Activated CD8-positive, alpha-beta memory T cell treated with anti-CD3 and anti-CD28 coated beads for 1 hour (primary cell): ENCODE data around the gene GIMAP5.

Experiments used
- DNase-seq, 2 donors: peaks; one replicate each; pipeline ENCODE4 v3.0.0-alpha.2; 2020; ENCODE audit warnings: low read depth in 1 of 2; ENCODE audit errors: extremely low read depth in 1 of 2

GIMAP5 gene

GRCh38 chr7:150734254-150734653, 3.0 kb upstream of the GIMAP5 start:
- no peak for DNase-seq

GRCh38 chr7:150735596-150736358, 1.4 kb upstream of the GIMAP5 start:
- no peak for DNase-seq

GRCh38 chr7:150736864-150737263, 354 bp upstream of the GIMAP5 start:
- DNase-seq: no peak

- no peak for DNase-seq
Observed at GRCh38 chr7:150738092-150738491, 874 bp downstream of the GIMAP5 start.

GRCh38 chr7:150738591-150739001, 1.4 kb downstream of the GIMAP5 start:
- no peak for DNase-seq

GRCh38 chr7:150739033-150739432, 1.8 kb downstream of the GIMAP5 start:
- DNase-seq: no peak

GRCh38 chr7:150740053-150740452, 2.8 kb downstream of the GIMAP5 start:
- no peak for DNase-seq

GRCh38 chr7:150742286-150742968, 5.2 kb downstream of the GIMAP5 start:
- no peak for DNase-seq

GRCh38 chr7:150744041-150744656, 6.9 kb downstream of the GIMAP5 start:
- DNase-seq: no peak

- DNase-seq: no peak
Observed at GRCh38 chr7:150745086-150745485, 7.9 kb downstream of the GIMAP5 start.

GRCh38 chr7:150745876-150746275, 8.7 kb downstream of the GIMAP5 start:
- DNase-seq: no peak

GRCh38 chr7:150746921-150747320, 9.7 kb downstream of the GIMAP5 start:
- no peak for DNase-seq

- DNase-seq: no peak
Observed at GRCh38 chr7:150748376-150748775, 11.2 kb downstream of the GIMAP5 start.

GRCh38 chr7:150751702-150752101, 14.5 kb downstream of the GIMAP5 start:
- no peak for DNase-seq

- DNase-seq: no peak
Observed at GRCh38 chr7:150753239-150753638, 16.0 kb downstream of the GIMAP5 start.

GRCh38 chr7:150753826-150754603, 16.8 kb downstream of the GIMAP5 start:
- DNase-seq: no peak

GRCh38 chr7:150754951-150755350, 17.7 kb downstream of the GIMAP5 start:
- no peak for DNase-seq

- peak; percentile 43 to 63 for DNase-seq
Observed at GRCh38 chr7:150755473-150756099, 18.4 kb downstream of the GIMAP5 start.

GRCh38 chr7:150756166-150756565, 18.9 kb downstream of the GIMAP5 start:
- no peak for DNase-seq

GRCh38 chr7:150756858-150757257, 19.6 kb downstream of the GIMAP5 start:
- DNase-seq: no peak

- no peak for DNase-seq
Observed at GRCh38 chr7:150759479-150759878, 22.3 kb downstream of the GIMAP5 start.
